B cell (primary cell): ENCODE results near the gene WIPF1.

ENCODE experiments used
- EZH2 ChIP-seq: IDR thresholded peaks from 2 replicates; pipeline ENCODE4 v1.6.1; 2012; ENCODE audit warnings: borderline replicate concordance, low read depth, mild to moderate bottlenecking, moderate library complexity, low read length; ENCODE audit not compliant: insufficient read depth, poor library complexity, severe bottlenecking
- TF ChIP-seq, protein P1 (sequence below): fragments of 200-600 bp; IDR thresholded peaks from one replicate; pipeline ENCODE4 v1.8.0; 2022; ENCODE audit warnings: antibody characterized with exemption, mild to moderate bottlenecking

DNA sequence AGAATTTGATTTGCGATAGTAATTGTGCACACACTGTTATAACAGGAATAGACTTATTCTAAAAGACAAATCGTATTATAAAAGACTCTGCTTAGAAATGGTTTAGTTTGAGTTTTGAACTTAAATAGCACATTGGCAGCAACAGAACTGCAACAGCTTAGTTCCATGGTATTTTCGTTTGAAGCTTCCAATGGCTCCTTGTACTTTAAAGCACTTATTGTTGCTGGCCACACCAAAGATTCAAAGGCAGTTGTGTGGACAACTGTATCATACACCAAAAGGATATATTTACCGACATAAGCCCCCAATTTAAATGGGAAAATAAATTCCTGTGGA is 627 bp downstream of the WIPF1 start:
- TF ChIP-seq, protein P1, sequence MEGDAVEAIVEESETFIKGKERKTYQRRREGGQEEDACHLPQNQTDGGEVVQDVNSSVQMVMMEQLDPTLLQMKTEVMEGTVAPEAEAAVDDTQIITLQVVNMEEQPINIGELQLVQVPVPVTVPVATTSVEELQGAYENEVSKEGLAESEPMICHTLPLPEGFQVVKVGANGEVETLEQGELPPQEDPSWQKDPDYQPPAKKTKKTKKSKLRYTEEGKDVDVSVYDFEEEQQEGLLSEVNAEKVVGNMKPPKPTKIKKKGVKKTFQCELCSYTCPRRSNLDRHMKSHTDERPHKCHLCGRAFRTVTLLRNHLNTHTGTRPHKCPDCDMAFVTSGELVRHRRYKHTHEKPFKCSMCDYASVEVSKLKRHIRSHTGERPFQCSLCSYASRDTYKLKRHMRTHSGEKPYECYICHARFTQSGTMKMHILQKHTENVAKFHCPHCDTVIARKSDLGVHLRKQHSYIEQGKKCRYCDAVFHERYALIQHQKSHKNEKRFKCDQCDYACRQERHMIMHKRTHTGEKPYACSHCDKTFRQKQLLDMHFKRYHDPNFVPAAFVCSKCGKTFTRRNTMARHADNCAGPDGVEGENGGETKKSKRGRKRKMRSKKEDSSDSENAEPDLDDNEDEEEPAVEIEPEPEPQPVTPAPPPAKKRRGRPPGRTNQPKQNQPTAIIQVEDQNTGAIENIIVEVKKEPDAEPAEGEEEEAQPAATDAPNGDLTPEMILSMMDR: no peak
- TF ChIP-seq EZH2: no peak
